Measurements from ENCODE around the gene ATP13A4.

Gene ATP13A4

GRCh38 chr3:193554811-193555210 is at the start of gene ATP13A4:
TSS of gene ATP13A4 (minus strand) at chr3:193554895. CDS start at chr3:193554799, 96 bp downstream.
- no peak for DNase-seq (ENCODE audit: low spot score)

- DNase-seq (ENCODE audit: low spot score): no peak
These were observed 44.7 kb upstream of the ATP13A4 start for GRCh38 chr3:193599393-193599792.

- DNase-seq (ENCODE audit: low spot score): no peak
These were observed 43.5 kb upstream of the ATP13A4 start for GRCh38 chr3:193598202-193598601.

- DNase-seq (ENCODE audit: low spot score): no peak
These were observed 41.3 kb upstream of the ATP13A4 start for GRCh38 chr3:193595939-193596487.

- DNase-seq (ENCODE audit: low spot score): no peak
These were observed 40.4 kb upstream of the ATP13A4 start for GRCh38 chr3:193594946-193595689.

- DNase-seq (ENCODE audit: low spot score): no peak
These were observed 39.0 kb upstream of the ATP13A4 start for GRCh38 chr3:193593668-193594030.

GRCh38 chr3:193592841-193593667 is 38.4 kb upstream of the ATP13A4 start, which contains the start of gene OPA1:
TSS of gene OPA1 (plus strand) at chr3:193593208. CDS start at chr3:193593378, 170 bp downstream.
- DNase-seq (ENCODE audit: low spot score): peak; percentile 97

- no peak for DNase-seq (ENCODE audit: low spot score)
These were observed 35.6 kb upstream of the ATP13A4 start for GRCh38 chr3:193590088-193590856.

- no peak for DNase-seq (ENCODE audit: low spot score)
These were observed 34.9 kb upstream of the ATP13A4 start for GRCh38 chr3:193589616-193590015.

- no peak for DNase-seq (ENCODE audit: low spot score)
These were observed 34.4 kb upstream of the ATP13A4 start for GRCh38 chr3:193589129-193589528.

- DNase-seq (ENCODE audit: low spot score): no peak
These were observed 31.8 kb upstream of the ATP13A4 start for GRCh38 chr3:193586526-193586925.

GRCh38 chr3:193585530-193585929 is 30.8 kb upstream of the ATP13A4 start:
- no peak for DNase-seq (ENCODE audit: low spot score)

GRCh38 chr3:193574488-193575070 is 19.9 kb upstream of the ATP13A4 start:
- no peak for DNase-seq (ENCODE audit: low spot score)

GRCh38 chr3:193573403-193574191 is 18.9 kb upstream of the ATP13A4 start:
- no peak for DNase-seq (ENCODE audit: low spot score)

GRCh38 chr3:193572426-193572908 is 17.8 kb upstream of the ATP13A4 start:
- DNase-seq (ENCODE audit: low spot score): peak; percentile 76

GRCh38 chr3:193569119-193569518 is 14.4 kb upstream of the ATP13A4 start:
- DNase-seq (ENCODE audit: low spot score): no peak

- DNase-seq (ENCODE audit: low spot score): no peak
These were observed 9.3 kb upstream of the ATP13A4 start for GRCh38 chr3:193564012-193564411.

GRCh38 chr3:193563426-193563825 is 8.7 kb upstream of the ATP13A4 start:
- DNase-seq (ENCODE audit: low spot score): no peak

GRCh38 chr3:193560870-193561269 is 6.2 kb upstream of the ATP13A4 start:
- no peak for DNase-seq (ENCODE audit: low spot score)

- DNase-seq (ENCODE audit: low spot score): no peak
These were observed 5.4 kb upstream of the ATP13A4 start for GRCh38 chr3:193560091-193560490.

GRCh38 chr3:193559100-193559499 is 4.4 kb upstream of the ATP13A4 start:
- DNase-seq (ENCODE audit: low spot score): no peak
